SJCRH30 (cell line): Measurements from ENCODE around the gene OSCAR. TPM values are rescaled to one million over a fixed set of nuclear protein-coding genes. Genes with fewer than 3 reads are reported as not detected.

Experiments
- DNase-seq, 2 experiments: peaks; one replicate each; pipeline ENCODE4 v3.0.0-alpha.2; 2015 to 2020
- H3K27ac ChIP-seq: fragments of 250-450 bp; sonication (Bioruptor Pico); 2 replicates; pipeline ENCODE4 v1.5.1; 2020; ENCODE audit warnings: mild to moderate bottlenecking, moderate library complexity
- H3K27me3 ChIP-seq: fragments of 250-450 bp; sonication (Bioruptor Pico); 2 replicates; pipeline ENCODE4 v1.5.1; 2020; ENCODE audit warnings: mild to moderate bottlenecking, moderate library complexity
- H3K36me3 ChIP-seq: fragments of 250-450 bp; sonication (Bioruptor Pico); 2 replicates; pipeline ENCODE4 v1.5.1; 2020; ENCODE audit warnings: mild to moderate bottlenecking, moderate library complexity
- H3K4me1 ChIP-seq: fragments of 250-450 bp; sonication (Bioruptor Pico); 2 replicates; pipeline ENCODE4 v1.5.1; 2020; ENCODE audit warnings: mild to moderate bottlenecking, moderate library complexity
- H3K4me3 ChIP-seq: fragments of 250-450 bp; sonication (Bioruptor Pico); 2 replicates; pipeline ENCODE4 v1.5.1; 2020; ENCODE audit warnings: mild to moderate bottlenecking, moderate library complexity
- H3K9me3 ChIP-seq: fragments of 250-450 bp; sonication (Bioruptor Pico); replicated peaks from 2 replicates; pipeline ENCODE4 v1.5.1; 2020; ENCODE audit warnings: mild to moderate bottlenecking, moderate library complexity
- total RNA-seq: library from RNA; depleted of rRNA; stranded (reverse); fragments of >200 nt; shearing (Covaris generic); gene quantifications from 2 replicates; pipeline ENCODE4 v1.2.3, GENCODE V29; 2014; rRNA removed

OSCAR gene
- total RNA-seq, 1 experiment from 2014 or later, result 0.26 TPM

DNA sequence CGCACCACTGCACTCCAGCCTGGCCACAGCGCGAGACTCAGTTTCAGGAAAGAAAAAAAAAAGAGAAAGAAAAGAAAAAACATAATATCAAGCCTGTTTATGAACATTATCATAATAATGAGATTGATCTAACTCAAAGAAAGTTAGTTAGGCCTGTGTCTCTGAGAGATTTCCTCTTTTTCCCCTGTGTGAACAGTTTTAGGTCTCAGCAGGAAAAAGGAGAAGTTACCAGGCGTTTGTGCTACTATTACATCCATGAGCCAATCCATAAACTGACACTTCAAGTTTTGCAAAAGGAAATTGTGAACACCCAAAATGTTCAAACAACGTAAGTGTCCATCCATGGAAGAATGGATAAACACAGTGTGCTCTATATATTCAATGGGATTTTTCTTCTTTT is 23.3 kb downstream of the OSCAR start:
- no peak for DNase-seq
- H3K9me3 ChIP-seq, result no peaks in the 10 kb centered on the region
- no peaks in the 10 kb centered on the region for H3K27me3 ChIP-seq
- H3K4me3 ChIP-seq, result no peak overlapping the region
- no peak overlapping the region for H3K27ac ChIP-seq
- H3K36me3 ChIP-seq, result no peaks in the 10 kb centered on the region
- no peaks in the 10 kb centered on the region for H3K4me1 ChIP-seq

DNA sequence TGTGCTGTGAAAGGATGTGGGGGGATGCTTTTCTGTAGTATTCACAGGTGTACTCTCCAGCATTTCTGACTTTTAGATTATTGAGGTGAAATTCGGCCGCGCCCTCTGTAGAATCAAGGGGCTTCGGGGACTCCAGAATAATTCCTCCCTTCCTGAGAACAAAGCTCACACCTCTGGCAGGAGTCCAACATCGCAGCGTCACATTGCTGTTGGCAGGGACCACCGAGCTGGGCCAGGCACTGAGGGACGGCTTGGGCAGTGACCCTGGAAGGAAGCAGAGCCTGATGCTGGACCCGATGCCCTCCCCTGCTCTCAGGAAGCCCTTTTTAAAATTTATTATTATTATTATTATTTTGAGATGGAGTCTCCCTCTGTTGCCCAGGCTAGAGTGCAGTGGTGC is 25.8 kb downstream of the OSCAR start:
- DNase-seq, result no peak
- Histone ChIP-seq H3K4me1 (no peaks in the 10 kb centered on the region), H3K27me3 (no peaks in the 10 kb centered on the region), H3K9me3 (no peaks in the 10 kb centered on the region), H3K36me3 (no peaks in the 10 kb centered on the region), H3K27ac (no peak overlapping the region), H3K4me3 (no peak overlapping the region)

DNA sequence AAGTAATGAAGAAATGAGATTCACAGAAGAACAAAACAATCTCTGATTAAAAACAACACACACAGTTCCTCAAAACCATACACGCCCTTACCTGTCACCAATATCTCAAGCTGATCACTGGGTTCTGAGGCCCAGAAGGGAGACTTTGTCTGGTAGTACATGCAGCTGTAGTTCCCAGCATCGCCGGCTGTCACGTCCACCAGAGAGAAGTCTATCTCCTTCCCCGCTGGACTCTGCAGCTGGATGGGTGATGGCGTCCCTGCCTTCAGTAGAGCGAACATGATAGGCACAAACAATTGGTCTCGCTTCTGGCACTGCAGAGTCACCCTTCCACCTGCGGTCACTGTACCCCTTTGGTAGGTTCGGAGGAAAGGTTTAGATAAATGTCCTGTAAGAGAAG is 26.8 kb downstream of the OSCAR start:
- no peak overlapping the region for H3K4me3 ChIP-seq

GRCh38 chr19:54069470-54069869 is 31.1 kb downstream of the OSCAR start:
- Histone ChIP-seq H3K27me3 (no peaks in the 10 kb centered on the region), H3K4me3 (no peak overlapping the region), H3K36me3 (no peaks in the 10 kb centered on the region), H3K9me3 (no peaks in the 10 kb centered on the region), H3K27ac (no peak overlapping the region), H3K4me1 (no peaks in the 10 kb centered on the region)
- no peak for DNase-seq

More for the DNA sequence above, 26.8 kb downstream of the OSCAR start:
- no peaks in the 10 kb centered on the region for H3K4me1 ChIP-seq
- no peaks in the 10 kb centered on the region for H3K36me3 ChIP-seq
- no peak for DNase-seq
- no peaks in the 10 kb centered on the region for H3K27me3 ChIP-seq
- no peaks in the 10 kb centered on the region for H3K9me3 ChIP-seq
- H3K27ac ChIP-seq, result no peak overlapping the region

DNA sequence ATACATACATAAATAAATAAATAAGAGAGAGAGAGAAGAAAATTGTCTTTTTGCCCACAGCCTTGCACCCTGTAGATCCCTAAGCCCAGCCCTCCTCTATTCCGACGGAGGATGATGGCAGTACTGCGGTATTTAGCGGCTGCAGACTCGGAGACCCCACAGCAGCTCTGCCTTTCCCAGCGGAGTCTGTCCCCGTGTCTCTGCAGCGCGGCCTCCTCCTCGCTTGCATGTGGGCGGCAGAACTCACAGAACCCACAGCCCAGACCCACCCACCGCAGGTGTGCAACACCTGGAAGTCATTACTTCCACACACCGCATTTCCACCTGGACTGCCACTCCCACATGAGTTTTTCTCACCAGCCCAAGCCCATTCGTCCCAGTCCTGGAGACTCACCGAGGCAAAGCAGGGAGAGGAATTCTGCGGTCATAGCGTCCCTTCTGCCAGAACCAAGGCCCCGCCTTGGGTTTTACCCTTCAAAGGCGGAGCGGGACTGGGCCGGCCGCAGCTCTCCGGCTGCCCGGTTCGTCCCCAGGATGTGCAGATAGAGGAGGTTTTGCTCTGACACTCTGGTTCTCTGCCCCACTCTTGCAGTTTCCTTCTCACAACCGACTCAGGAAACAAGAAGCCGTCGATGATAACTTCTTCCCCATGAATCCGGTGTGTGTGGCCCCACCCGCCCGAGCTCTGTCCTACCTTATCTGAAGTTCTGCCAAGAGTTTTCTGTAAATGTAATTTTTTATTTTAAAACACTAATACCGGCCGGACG is 37.1 kb downstream of the OSCAR start, which contains the start of gene VSTM1:
VSTM1 (minus strand) TSS at position 548 of the 767 bp plus-strand sequence; CDS start at position 428, 120 bp downstream.
- H3K4me1 ChIP-seq, result no peaks in the 10 kb centered on the region
- H3K27ac ChIP-seq, result no peak within 1 kb of the TSS
- no peaks in the 10 kb centered on the region; the same call in 1 of the 2 replicates for H3K27me3 ChIP-seq
- H3K4me3 ChIP-seq, result no peak within 1 kb of the TSS
- no peak for DNase-seq
- no peaks in the 10 kb centered on the region for H3K9me3 ChIP-seq
- H3K36me3 ChIP-seq, result no peaks in the 10 kb centered on the region

DNA sequence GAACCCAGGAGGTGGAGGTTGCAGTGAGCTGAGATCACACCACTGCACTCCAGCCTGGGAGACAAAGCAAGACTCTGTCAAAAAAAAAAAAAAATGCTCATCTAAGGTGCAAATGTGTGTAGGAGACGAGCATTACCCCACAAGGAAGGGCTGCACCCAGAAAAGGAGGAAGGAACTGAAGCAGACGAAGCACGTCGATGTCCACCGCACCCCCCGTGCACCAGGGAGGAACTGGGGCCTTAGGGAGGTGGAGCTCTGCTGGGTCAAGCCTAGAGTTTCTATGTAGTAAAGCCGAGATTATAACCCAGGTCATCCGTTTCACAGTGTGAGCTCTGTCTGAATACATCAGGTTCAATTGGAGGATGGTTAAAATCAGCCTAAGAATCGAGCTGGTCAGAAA is 38.0 kb downstream of the OSCAR start:
- no peak for DNase-seq
- H3K36me3 ChIP-seq, result no peaks in the 10 kb centered on the region
- no peaks in the 10 kb centered on the region; the same call in 1 of the 2 replicates for H3K27me3 ChIP-seq
- H3K9me3 ChIP-seq, result no peaks in the 10 kb centered on the region
- no peak overlapping the region for H3K27ac ChIP-seq
- H3K4me1 ChIP-seq, result no peaks in the 10 kb centered on the region
- H3K4me3 ChIP-seq, result no peak overlapping the region

- 0 out of 2 replicates have a peak, but pooled peaks cover 4% of the 10 kb centered on the region for H3K27me3 ChIP-seq
- no peaks in the 10 kb centered on the region for H3K9me3 ChIP-seq
Observed at GRCh38 chr19:54047616-54048015, 53.0 kb downstream of the OSCAR start.

GRCh38 chr19:54045771-54046170 is 54.8 kb downstream of the OSCAR start:
- no peak for DNase-seq
- Histone ChIP-seq H3K4me3 (no peak overlapping the region), H3K27ac (no peak overlapping the region), H3K27me3 (0 out of 2 replicates have a peak, but pooled peaks cover 4% of the 10 kb centered on the region), H3K36me3 (no peaks in the 10 kb centered on the region), H3K9me3 (no peaks in the 10 kb centered on the region), H3K4me1 (no peaks in the 10 kb centered on the region)

More at GRCh38 chr19:54047616-54048015, 53.0 kb downstream of the OSCAR start:
- Histone ChIP-seq H3K4me3 (no peak overlapping the region), H3K4me1 (no peaks in the 10 kb centered on the region), H3K36me3 (no peaks in the 10 kb centered on the region), H3K27ac (no peak overlapping the region)
- no peak for DNase-seq

Other genes with a start within 250 kb of the OSCAR start
- gene MYADM, start 232.9 kb downstream of the OSCAR start, total RNA-seq, result 32.5 and 34.1 TPM in 2 replicates
- 0.06 TPM in 1 of 2 replicates, not detected in the other for gene PRKCG, start 218.6 kb downstream of the OSCAR start, total RNA-seq
- not detected in 2 replicates for gene CACNG7, start 191.5 kb downstream of the OSCAR start, total RNA-seq
- not detected in 2 replicates for gene CACNG8, start 137.9 kb downstream of the OSCAR start, total RNA-seq
- gene CACNG6, start 109.2 kb downstream of the OSCAR start, total RNA-seq, result 0.76 and 2.0 TPM in 2 replicates
- gene VSTM1, start 36.9 kb downstream of the OSCAR start, total RNA-seq, result not detected in 2 replicates
- gene TARM1, start 19.4 kb downstream of the OSCAR start, total RNA-seq, result not detected in 2 replicates
- gene NDUFA3, start 2.1 kb upstream of the OSCAR start, total RNA-seq, result 40.4 and 62.0 TPM in 2 replicates
- gene TFPT, start 14.9 kb upstream of the OSCAR start, total RNA-seq, result 10.0 and 10.3 TPM in 2 replicates
- gene PRPF31, start 15.0 kb upstream of the OSCAR start, total RNA-seq, result 65.6 and 67.3 TPM in 2 replicates
- 27.5 and 27.6 TPM in 2 replicates for gene CNOT3, start 37.0 kb upstream of the OSCAR start, total RNA-seq
- 5.6 and 6.8 TPM in 2 replicates for gene LENG1, start 58.9 kb upstream of the OSCAR start, total RNA-seq
- not detected in 2 replicates for gene TMC4, start 72.4 kb upstream of the OSCAR start, total RNA-seq
- gene MBOAT7, start 88.8 kb upstream of the OSCAR start, total RNA-seq, result 32.1 and 34.6 TPM in 2 replicates
- gene TSEN34, start 90.5 kb upstream of the OSCAR start, total RNA-seq, result 70.7 and 81.6 TPM in 2 replicates
- gene RPS9, start 100.1 kb upstream of the OSCAR start, total RNA-seq, result 2,113 and 3,052 TPM in 2 replicates
- 0.25 and 0.71 TPM in 2 replicates for gene LILRB3, start 122.2 kb upstream of the OSCAR start, total RNA-seq
- not detected in 2 replicates for gene LILRA6, start 142.0 kb upstream of the OSCAR start, total RNA-seq
- gene LILRB5, start 156.5 kb upstream of the OSCAR start, total RNA-seq, result 0.02 TPM in 1 of 2 replicates, not detected in the other
- not detected in 2 replicates for gene LILRB2, start 180.3 kb upstream of the OSCAR start, total RNA-seq
- gene LILRA5, start 212.4 kb upstream of the OSCAR start, total RNA-seq, result not detected in 2 replicates
- not detected in 2 replicates for gene LILRA4, start 238.4 kb upstream of the OSCAR start, total RNA-seq